Dedifferentiated amniotic fluid mesenchymal stem cell (primary cell): ENCODE measurements around the gene FAM170A.

Experiments used
- DNase-seq: peaks from one replicate; pipeline ENCODE4 v3.0.0-alpha.2; 2016; ENCODE audit errors: extremely low spot score

Gene FAM170A

GRCh38 chr5:119629339-119629738 is at the start of gene FAM170A:
FAM170A (plus strand) TSS chr5:119629558; CDS start chr5:119629769, 211 bp downstream.
- no peak for DNase-seq

- DNase-seq = no peak
Observed at GRCh38 chr5:119582987-119583386, 46.4 kb upstream of the FAM170A start.

GRCh38 chr5:119583684-119584083 is 45.7 kb upstream of the FAM170A start:
- DNase-seq = no peak

- no peak for DNase-seq
Observed at GRCh38 chr5:119596046-119596445, 33.3 kb upstream of the FAM170A start.

- no peak for DNase-seq
Observed at GRCh38 chr5:119597728-119598298, 31.5 kb upstream of the FAM170A start.

- DNase-seq = no peak
Observed at GRCh38 chr5:119613937-119614336, 15.4 kb upstream of the FAM170A start.

GRCh38 chr5:119614838-119615237 is 14.5 kb upstream of the FAM170A start:
- no peak for DNase-seq

- DNase-seq = no peak
Observed at GRCh38 chr5:119626086-119626485, 3.3 kb upstream of the FAM170A start.

GRCh38 chr5:119630752-119631440 is 1.5 kb downstream of the FAM170A start:
- DNase-seq = no peak

GRCh38 chr5:119631660-119632059 is 2.3 kb downstream of the FAM170A start:
- DNase-seq = no peak

GRCh38 chr5:119651486-119651885 is 22.1 kb downstream of the FAM170A start:
- no peak for DNase-seq

- DNase-seq = no peak
Observed at GRCh38 chr5:119655061-119655460, 25.7 kb downstream of the FAM170A start.

GRCh38 chr5:119656023-119656422 is 26.7 kb downstream of the FAM170A start:
- no peak for DNase-seq

GRCh38 chr5:119666542-119666941 is 37.2 kb downstream of the FAM170A start:
- no peak for DNase-seq

GRCh38 chr5:119678351-119679028 is 49.1 kb downstream of the FAM170A start:
- no peak for DNase-seq

GRCh38 chr5:119680080-119680479 is 50.7 kb downstream of the FAM170A start:
- no peak for DNase-seq

GRCh38 chr5:119681734-119682133 is 52.4 kb downstream of the FAM170A start:
- no peak for DNase-seq

- DNase-seq = no peak
Observed at GRCh38 chr5:119682372-119682771, 53.0 kb downstream of the FAM170A start.
